GM19043 (cell line): ENCODE measurements around the gene TIMM13.

Experiments used
- ATAC-seq: cut with Tn5 transposase; IDR thresholded peaks from one replicate; pipeline ENCODE4 v1.9.1; 2021; ENCODE audit warnings: low read depth; ENCODE audit not compliant: unreplicated experiment

TIMM13 gene

DNA sequence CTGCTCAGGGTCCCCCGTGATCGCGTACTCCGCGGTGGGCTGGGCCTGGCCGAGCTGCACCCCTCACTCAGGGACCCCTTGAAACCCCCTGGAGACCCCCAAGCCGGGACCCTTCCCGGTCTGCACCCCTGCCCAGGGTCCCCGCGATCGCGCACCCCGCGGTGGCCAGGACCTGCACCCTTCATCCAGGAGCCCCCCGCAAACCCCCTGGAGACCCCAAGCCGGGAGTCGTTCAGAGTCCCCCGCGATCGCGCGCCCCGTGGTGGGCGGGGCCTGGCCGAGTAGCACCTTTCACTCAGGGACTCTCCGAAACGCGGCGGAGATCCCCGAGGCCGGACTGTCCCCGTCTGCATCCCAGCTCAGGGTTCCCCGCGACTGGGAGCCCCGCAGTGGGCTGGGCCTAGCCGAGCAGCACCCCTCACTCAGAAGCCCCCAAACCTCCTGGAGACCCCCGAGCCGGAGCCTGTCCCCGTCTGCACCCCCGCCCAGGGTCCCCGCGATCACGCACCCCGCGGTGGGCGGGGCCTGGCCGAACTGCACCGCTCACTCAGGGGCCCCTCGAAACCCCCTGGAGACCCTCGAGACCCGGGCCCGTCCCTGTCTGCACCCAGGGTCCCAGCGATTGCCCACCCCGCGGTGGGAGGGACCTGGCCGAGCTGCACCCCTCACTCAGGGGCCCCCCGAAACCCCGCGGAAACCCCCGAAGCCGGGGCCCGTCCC is 28.6 kb upstream of the TIMM13 start:
- ATAC-seq, result no peak

- no peak for ATAC-seq
These were observed 27.8 kb upstream of the TIMM13 start for GRCh38 chr19:2454962-2455850.

GRCh38 chr19:2454199-2454961 is 27.0 kb upstream of the TIMM13 start:
- ATAC-seq, result no peak

DNA sequence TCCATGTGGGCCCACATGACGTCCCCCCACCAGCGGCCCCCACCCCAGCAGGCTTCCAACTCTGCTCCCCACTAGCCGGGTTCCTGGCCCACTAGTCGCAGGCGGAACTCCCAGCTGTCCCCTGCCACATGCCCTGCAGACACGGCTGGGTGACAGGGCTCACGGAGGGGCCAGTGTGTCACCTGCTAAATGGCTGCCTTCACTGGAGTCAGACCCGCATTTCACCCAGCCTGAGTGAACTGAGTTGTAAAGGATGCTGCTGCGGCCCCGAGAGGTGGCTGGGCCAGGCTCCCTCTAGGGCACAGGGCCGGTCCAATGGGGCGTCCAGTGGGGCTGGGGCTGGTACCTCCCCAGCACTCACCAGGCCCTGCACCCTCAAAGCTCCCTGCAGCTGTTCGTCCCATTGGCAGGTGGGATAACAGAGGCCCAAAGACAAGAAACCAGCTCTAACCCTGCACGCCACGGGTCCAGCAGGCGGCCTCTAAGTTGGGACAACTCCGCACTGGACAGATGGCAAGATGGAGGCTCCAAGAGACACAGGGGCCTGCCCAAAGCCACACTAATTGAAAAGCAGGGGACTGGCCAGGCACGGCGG is 26.1 kb upstream of the TIMM13 start:
- ATAC-seq, result no peak

DNA sequence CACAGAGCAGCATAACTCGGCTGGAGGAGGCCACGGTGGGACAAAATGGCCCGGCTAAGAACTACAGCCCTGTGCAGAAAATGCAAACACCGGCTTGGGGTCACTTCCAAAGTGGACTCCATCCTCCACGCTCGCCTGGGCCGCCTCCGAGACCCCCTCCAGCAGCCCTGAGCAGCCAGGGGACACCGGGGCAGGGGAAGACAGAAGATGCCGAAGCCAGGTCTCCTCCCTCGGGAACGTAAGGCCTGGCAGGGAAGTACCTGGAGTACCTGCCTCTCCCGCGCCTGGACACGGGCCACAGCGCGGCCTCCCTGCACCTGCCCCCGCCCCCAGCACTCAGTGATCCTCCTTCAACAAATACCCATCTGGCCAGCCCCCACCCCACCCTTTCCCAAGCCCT is 24.4 kb upstream of the TIMM13 start:
- no peak for ATAC-seq

DNA sequence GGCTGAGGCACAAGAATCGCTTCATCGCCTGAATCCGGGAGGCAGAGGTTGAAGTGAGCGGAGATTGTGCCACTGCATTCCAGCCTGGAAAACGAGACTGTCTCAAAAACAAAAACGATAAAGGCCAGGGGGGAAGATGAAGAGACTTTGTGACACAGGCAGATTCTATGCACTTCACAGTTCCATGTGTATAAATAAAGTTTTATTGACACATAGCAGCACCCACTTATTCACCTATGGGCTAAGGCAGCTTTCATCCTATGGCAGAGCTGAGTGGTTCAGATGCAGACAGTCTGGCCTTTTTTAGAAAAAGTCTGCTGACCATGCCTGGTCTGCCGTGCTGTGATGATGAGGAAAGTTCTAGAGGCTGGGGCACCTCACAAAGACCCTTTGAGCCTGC is 23.8 kb upstream of the TIMM13 start:
- no peak for ATAC-seq

- ATAC-seq, result no peak
These were observed 21.6 kb upstream of the TIMM13 start for GRCh38 chr19:2449019-2449418.

- ATAC-seq, result no peak
These were observed 19.0 kb upstream of the TIMM13 start for GRCh38 chr19:2446381-2446780.

- ATAC-seq, result no peak
These were observed 17.0 kb upstream of the TIMM13 start for GRCh38 chr19:2444251-2445002.

DNA sequence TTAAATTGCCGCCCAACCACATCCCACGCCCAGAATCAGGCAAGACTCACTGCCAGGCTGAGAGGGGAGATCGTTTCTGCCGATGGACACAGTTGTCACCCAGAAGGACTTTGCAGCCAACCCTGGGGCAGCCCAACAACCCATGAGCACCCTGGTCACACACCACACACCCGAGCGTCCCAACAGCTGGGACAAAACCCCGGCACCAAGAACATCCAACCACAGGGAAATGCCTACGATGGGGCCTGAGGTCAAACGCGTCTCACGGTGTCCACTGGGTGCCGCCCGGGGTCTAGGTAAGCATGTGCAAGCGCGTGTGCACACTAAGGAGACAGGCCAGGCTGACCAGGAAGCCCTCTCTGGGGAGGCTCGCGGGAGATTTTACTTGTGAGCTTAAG is 16.4 kb upstream of the TIMM13 start:
- ATAC-seq, result no peak

- no peak for ATAC-seq
These were observed 15.9 kb upstream of the TIMM13 start for GRCh38 chr19:2443116-2443784.

GRCh38 chr19:2441096-2441752 is 13.8 kb upstream of the TIMM13 start:
- ATAC-seq, result no peak

GRCh38 chr19:2440515-2440914 is 13.1 kb upstream of the TIMM13 start:
- no peak for ATAC-seq

DNA sequence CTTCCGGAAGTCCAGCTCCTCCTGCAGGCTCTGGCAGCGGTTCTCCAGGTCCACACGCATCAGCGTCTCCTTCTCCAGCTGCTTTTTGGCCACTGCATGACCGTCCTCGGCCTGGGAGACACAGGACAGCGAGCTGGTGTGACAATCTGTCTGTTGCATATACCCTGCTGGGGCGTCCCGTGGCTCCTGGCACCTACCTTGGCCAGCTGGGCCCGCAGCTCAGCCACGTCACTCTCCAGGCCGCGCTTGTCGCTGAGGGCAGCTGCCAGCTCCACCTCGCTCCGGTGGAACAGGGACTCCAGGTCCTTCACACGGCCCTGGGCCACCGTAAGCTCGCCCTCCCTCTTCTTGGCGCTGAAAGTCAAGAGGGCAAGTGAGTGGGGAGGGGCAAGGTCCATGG is 10.8 kb upstream of the TIMM13 start:
- ATAC-seq, result no peak

DNA sequence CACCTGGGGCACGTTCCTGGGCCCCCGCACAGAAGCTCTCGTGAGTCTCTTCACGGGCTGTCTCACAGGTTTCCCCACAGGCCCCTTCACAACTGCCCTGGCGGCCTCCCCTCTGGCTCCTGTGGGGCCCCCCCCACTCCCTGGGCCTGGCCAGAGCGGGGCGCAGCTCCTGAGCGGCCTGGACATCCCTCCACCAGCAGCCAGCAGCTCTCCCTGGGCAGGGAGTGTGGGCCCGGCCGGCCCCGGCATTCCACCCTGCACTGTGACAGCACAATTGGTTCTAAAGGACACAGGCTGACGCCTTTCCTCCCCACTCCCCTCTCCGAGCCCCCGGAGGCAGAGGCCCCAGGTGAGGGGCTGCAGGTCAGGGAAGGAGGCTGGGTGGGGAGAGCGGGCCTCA is 9.5 kb upstream of the TIMM13 start:
- ATAC-seq, result no peak

- no peak for ATAC-seq
These were observed 9.0 kb upstream of the TIMM13 start for GRCh38 chr19:2436384-2436783.

GRCh38 chr19:2434721-2435265 is 7.4 kb upstream of the TIMM13 start:
- ATAC-seq, result no peak

GRCh38 chr19:2434267-2434666 is 6.9 kb upstream of the TIMM13 start:
- ATAC-seq, result no peak

DNA sequence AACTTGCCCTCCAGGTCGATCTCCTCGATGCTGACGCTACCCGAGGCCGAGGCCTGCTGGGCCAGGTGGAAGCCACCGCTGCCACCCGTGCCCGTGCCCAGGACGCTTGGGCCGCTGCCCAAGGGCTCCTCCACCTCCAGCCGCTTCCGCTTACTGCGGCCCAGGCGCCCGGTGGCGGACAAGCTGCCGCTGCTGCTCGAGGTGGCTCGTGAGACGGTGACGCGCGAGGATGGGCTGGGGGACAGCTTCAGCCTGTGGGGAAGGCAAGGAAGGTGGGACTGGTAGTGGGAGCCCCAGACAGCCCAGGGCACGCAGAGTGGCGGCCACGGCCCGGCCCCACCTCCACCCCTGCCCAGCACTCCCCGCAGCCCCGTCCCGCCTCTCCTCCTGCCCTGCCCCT is 6.5 kb upstream of the TIMM13 start:
- no peak for ATAC-seq
